ENCODE results near the gene KLHL40.
A peak's percentile ranks its signal among the peaks of the same experiment; 100 is the strongest.

Gene KLHL40

DNA sequence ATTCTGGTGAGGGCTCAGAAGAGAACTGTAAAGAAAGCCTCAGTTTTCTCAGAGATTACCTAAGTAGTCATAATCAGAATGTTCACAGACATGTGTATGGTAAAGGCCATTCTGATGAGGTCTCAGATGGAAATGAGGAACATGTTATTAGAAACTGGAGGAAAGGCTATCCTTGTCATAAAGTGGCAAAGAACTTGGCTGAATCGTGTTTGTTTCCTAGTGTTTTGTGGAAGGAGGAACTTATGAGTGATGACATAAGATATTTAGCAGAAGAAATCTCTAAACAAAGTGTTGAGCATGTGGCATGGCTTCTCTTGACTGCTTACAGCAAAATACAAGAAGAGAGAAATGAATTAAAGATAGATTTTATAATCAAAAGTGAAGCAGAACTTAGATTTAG lies 12.8 kb upstream of the KLHL40 start:
- no peak for DNase-seq

DNA sequence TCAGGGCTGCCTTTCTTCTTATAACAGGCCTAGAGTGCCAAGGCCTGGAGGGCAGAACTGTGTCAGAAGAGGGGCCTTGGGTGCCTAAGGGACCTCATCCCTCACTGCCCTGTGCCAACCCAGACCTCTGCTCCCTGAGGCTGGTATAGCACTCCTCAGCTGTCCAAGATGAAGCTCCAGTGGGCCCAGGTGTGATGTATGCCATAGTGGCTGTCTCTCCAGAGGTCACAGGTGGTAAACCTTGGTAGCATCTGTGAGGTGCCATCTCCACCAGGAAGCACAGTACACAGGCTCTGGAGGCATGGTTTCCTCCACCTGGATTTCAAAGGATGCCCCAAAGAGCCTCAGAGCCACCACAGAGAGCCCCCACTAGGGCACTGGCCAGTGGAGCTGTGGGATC lies 12.3 kb upstream of the KLHL40 start:
- DNase-seq = no peak

- DNase-seq = no peak
Measured at GRCh38 chr3:42674146-42674545, 11.2 kb upstream of the KLHL40 start.

GRCh38 chr3:42675909-42676308 lies 9.4 kb upstream of the KLHL40 start:
- no peak for DNase-seq

DNA sequence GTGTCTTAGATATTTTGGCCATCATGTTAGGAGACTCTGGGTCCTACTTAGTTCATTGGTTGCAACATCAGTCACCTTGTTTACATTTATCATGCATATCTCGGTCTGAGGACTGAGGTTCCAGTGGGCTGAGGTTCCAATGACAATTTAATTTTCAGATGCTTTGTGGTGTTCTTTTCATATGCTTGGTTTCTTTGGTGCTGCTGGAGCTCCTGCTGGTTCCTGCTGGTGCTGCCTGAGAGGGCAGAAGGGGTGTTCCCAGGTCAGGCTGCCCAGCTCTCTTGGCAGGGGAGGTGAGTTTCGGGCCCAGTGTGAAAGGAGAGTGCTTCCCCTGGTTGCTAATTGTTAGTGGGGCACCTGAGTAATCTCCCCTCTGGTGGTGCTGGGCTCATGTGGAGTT lies 6.9 kb upstream of the KLHL40 start:
- DNase-seq = no peak

- DNase-seq = peak; percentile 64
Measured at GRCh38 chr3:42680271-42680670, 5.1 kb upstream of the KLHL40 start.

- no peak for DNase-seq
Measured at GRCh38 chr3:42680806-42681205, 4.5 kb upstream of the KLHL40 start.

DNA sequence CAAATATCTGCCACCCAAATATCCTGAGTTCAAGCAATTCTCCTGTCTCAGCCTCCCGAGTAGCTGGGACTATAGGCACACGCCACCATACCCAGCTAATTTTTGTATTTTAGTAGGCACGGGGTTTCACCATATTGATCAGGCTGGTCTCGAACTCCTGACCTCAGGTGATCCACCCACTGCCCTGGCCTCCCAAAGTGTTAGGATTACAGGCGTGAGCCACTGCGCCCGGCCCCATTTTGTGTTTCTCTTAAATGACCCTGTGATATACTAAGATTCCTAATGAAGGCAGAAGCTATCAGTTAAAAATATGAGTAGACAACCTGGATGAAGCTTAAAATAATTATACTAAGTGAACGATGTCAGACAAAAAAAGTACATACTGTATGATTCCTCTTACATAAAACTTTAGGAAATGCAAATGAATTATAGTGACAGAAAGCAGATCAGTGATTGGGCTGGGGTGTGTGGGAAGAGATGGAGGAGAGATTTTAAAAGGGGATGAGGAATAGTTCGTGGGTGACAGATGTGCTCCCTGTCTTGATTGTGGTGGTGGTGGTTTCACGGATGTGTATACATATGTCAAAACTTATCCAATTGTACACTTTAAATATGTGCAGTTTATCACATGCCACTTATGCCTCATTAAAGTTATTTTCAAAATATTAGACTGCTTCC lies 3.8 kb upstream of the KLHL40 start:
- no peak for DNase-seq

DNA sequence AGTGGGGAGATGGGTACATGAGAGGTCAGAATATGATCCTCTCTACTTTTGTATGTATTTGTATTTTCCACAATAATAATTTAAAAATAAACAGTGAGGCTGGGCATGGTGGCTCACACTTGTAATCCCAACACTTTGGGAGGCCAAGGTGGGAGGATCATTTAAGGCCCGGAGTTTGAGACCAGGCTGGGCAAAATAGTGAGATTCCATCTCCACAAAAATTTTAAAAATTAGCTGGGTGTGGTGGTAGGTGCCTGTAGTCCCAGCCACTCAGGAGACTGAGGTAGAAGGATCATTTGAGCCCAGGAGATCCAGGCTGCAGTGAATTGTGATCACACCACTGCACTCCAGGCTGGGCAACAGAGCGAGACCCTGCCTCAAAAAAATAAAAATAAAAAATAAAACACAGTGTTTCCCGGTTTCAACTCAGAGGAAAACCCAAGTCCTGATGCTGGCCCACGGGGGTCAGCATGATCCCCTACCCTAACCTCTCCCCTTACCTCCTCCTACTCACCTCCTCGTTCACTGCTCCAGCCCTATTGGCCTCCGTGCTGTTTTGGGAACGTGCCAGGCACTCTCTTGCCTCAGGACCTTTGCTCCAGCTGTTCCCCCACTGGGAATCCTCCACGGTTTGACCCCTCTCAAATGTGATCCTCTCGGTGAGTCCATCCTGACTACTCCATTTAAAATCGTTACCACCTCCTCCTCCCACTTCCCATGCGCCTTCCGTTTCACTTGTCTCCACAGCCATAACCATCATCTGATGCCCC lies 2.9 kb upstream of the KLHL40 start:
- DNase-seq = no peak

- DNase-seq = peak; percentile 97
Measured at GRCh38 chr3:42683875-42684598, 1.3 kb upstream of the KLHL40 start.

DNA sequence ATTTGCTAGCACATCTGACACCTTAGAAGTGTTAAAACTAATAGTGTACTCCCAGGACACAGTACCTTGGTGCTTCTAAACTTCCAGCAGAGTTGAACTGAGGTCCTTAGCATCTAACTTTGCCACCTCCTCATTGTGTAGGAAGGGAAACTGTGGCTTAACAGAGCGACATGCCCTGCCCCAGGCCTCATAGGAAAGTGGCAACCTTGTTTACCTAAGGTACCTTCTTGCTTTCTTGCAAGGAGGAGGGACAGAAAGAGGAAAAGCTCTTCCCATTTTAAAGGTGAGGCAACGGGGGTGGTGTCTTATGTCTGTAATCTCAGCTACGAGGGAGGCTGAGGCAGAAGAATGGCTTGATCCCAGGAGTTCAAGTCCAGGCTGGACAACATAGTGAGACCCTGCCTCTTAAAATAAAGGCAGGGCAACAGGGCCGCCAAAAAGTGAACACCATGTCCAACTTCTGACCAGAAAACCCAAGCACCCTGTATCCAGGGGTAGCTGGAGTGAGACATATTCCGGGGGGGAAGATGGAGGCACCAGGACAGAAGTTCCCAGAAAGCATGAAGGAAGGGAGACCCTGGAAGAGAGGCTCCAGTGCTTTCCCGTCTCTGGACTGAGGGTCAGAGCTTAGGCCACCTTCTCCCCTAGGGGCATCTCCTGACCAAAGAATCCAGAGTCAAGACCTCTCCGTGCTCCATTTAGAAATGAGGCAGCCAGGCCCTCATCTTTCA lies 540 bp upstream of the KLHL40 start:
- DNase-seq = no peak

GRCh38 chr3:42685891-42686820 lies 819 bp downstream of the KLHL40 start:
- DNase-seq = no peak

DNA sequence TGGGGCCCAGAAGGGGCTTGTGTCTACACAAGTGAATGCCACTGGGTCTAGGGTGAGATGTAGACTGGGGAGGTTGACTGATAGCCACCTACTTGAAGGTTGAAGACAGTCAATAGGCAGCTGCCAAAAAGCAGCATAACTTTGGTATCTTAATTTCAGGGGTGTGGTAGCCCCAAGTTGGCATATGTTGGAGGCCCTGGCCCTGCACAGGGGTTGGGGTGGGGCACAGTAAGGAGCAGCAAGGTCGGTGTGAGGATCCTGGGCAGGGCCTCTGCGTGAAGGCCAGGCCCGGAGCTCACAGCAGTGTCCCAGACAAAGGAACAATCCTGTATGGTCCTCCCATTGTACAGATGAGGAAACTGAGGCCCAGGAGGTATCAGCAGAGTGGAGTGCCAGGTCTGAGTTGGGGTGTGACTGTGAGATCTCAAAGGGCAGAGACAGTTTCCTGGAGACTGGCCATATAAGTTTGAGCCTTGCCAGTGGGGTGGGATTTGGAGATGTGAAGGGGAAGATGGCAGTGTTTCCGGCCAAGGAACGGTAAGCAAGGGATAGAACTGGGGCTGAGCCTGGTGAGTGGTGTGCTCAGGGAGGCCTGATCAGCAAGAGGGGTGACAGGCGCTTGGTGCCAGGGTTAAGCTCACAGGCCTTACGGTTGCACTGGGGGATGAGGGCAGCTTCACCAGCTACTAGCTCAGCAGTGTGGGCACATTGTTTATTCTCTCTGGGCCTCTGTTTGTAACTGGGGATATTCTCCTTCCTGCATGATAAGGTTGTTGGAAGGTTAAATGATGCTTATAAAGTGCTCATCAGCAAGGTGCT lies 1.7 kb downstream of the KLHL40 start:
- DNase-seq = no peak

DNA sequence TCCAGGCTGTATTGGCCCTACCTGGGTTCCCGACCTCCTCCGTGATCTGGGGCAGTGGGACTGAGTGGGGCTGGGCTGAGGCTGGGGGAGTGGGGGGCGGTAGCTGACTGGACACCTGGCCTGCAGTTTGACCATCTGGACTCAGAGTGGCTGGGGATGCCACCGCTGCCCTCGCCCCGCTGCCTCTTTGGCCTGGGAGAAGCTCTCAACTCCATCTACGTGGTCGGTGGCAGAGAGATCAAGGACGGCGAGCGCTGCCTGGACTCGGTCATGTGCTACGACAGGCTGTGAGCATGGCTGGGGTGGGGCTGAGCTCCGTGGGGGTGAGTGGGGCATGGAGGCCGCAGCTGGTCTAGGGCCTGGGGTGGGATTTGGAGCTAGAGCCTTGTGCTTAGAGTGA lies 2.7 kb downstream of the KLHL40 start:
- DNase-seq = no peak

- DNase-seq = no peak
Measured at GRCh38 chr3:42688487-42689420, 3.4 kb downstream of the KLHL40 start.

GRCh38 chr3:42689421-42690014 lies 4.2 kb downstream of the KLHL40 start:
- DNase-seq = no peak

GRCh38 chr3:42690191-42690590 lies 4.9 kb downstream of the KLHL40 start:
- no peak for DNase-seq

- no peak for DNase-seq
Measured at GRCh38 chr3:42690766-42691680, 5.7 kb downstream of the KLHL40 start.
